Pericardium fibroblast (primary cell): Measurements from ENCODE around the gene TMED3. TPM values are rescaled to one million over a fixed set of nuclear protein-coding genes. Genes with fewer than 3 reads are reported as not detected.

Experiments used
- total RNA-seq: library from RNA; depleted of rRNA; stranded (reverse); fragments of >200 nt; gene quantifications from 2 replicates; pipeline ENCODE4 v1.2.3, GENCODE V29; 2015

TMED3 gene
- total RNA-seq, result 118 and 185 TPM in 2 replicates

DNA sequence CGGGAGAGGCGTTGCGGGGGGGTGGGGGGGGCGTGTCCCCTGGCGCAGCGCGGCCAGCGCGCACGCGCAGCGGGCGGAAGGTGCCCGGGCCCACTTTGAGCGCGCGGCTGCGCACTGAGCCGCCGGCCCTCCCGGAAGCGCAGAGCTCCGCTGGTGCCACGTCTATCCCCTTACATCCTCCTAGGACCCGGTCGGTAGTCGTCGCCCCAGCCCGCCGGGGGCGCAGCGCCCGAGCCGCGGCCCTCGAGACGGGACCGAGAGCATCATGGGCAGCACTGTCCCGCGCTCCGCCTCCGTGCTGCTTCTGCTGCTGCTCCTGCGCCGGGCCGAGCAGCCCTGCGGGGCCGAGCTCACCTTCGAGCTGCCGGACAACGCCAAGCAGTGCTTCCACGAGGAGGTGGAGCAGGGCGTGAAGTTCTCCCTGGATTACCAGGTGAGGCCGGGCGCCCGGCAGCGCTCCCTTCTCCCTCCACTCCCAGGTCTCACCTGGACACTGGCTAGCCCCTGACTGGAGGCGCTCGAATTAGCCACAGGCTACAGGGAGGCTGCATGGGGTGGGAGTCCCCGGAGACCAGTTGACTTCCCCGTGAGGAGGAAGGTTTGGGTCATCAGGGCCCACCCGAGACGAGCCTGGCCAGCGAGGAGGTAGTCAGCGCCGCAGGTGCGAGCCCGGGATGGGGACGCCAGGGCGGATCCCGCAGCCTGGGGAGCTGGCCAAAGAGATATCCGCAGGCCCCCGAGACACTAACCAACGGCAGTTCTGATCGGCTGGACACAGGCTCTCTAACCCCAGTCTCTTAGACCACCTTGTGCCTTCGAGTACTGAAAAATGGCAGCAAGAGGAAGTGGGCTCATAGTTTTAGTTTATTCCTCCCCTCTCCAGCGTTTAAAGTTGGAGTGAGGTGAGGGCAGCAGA lies at the start of gene TMED3:
Gene TMED3, plus strand, starts transcription at position 128 of the 916 bp plus-strand sequence. Its CDS starts 138 bp downstream, at position 266.

GRCh38 chr15:79282371-79283251 lies 28.3 kb upstream of the TMED3 start, which contains the start of gene ANKRD34C:
Gene ANKRD34C (plus strand): TSS chr15:79282722. CDS start chr15:79293285, 10,563 bp downstream.

Other genes with a start within 250 kb of the TMED3 start
- 0.12 TPM in 1 of 2 replicates, not detected in the other for gene RASGRF1, start 220.3 kb upstream of the TMED3 start, total RNA-seq
- gene ANKRD34C, start 28.4 kb upstream of the TMED3 start, total RNA-seq, result not detected in 2 replicates
- gene MINAR1, start 121.2 kb downstream of the TMED3 start, total RNA-seq, result 0.70 and 0.94 TPM in 2 replicates